Activated T-helper 2 cell treated with anti-CD3 and anti-CD28 coated beads, Interferon-gamma antibody, Interleukin-2, Interleukin-4, amounts not matched to agents 10 μg/mL and 5 μg/mL and 100 μg/mL, durations not matched to agents 14 hours and 24 hours and 36 hours (primary cell): Measurements from ENCODE around the gene PIK3AP1. TPM values are rescaled to one million over a fixed set of nuclear protein-coding genes. Genes with fewer than 3 reads are reported as not detected.
"Not testable (repeated sequence)": the region's sequence is repeated elsewhere in the genome, so short reads cannot be mapped to it uniquely, and the experiment has no call there.

ENCODE experiments used
- DNase-seq: peaks from one replicate; pipeline ENCODE4 v3.0.0; 2021; ENCODE audit warnings: low spot score
- H3K27ac Mint-ChIP-seq: one replicate; pipeline ENCODE4 v1.8.0; 2021; ENCODE audit warnings: mixed read lengths
- H3K27me3 Mint-ChIP-seq: one replicate; pipeline ENCODE4 v1.8.0; 2021; ENCODE audit warnings: low read depth, mixed read lengths
- H3K36me3 Mint-ChIP-seq: one replicate; pipeline ENCODE4 v1.8.0; 2021; ENCODE audit warnings: low read depth, mixed read lengths
- H3K4me1 Mint-ChIP-seq: one replicate; pipeline ENCODE4 v1.8.0; 2021; ENCODE audit warnings: low read depth, mixed read lengths
- H3K4me3 Mint-ChIP-seq: one replicate; pipeline ENCODE4 v1.8.0; 2021; ENCODE audit warnings: low read depth, mild to moderate bottlenecking, moderate library complexity, mixed read lengths
- H3K9me3 Mint-ChIP-seq: one replicate; pipeline ENCODE4 v1.8.0; 2021; ENCODE audit warnings: mixed read lengths
- intact Hi-C: fragments of 100-400 bp; cut with micrococcal nuclease; formaldehyde crosslinking; loops from one replicate; pipeline ENCODE4 v1.15.1; 2023
- total RNA-seq: library from RNA; stranded (reverse); gene quantifications from 2 replicates; pipeline ENCODE4 v1.2.3, GENCODE V29; 2022

The PIK3AP1 gene
- 12.4 and 14.0 TPM in 2 replicates for total RNA-seq

GRCh38 chr10:96720422-96721206 lies at the start of gene PIK3AP1:
TSS of gene PIK3AP1 (minus strand) at chr10:96720514. CDS start at chr10:96720394, 120 bp downstream.
- peak; percentile 28 for DNase-seq
- intact Hi-C loops: loop anchor here (1.0 kb wide), 1 partner anchor 77 kb away; no protein-coding TSS in a partner anchor
- Mint-ChIP-seq H3K4me3 (peak within 1 kb of the TSS; percentile 91), H3K27ac (peak within 1 kb of the TSS; percentile 74), H3K27me3 (peaks cover 25% of the 10 kb centered on the region), H3K9me3 (no peaks in the 10 kb centered on the region), H3K4me1 (peaks cover 30% of the 10 kb centered on the region), H3K36me3 (peaks cover 3% of the 10 kb centered on the region)

GRCh38 chr10:96768136-96768535 lies 47.8 kb upstream of the PIK3AP1 start:
- no peak for DNase-seq
- H3K4me1 Mint-ChIP-seq: no peaks in the 10 kb centered on the region
- H3K36me3 Mint-ChIP-seq: no peaks in the 10 kb centered on the region
- no peak overlapping the region for H3K4me3 Mint-ChIP-seq
- H3K27me3 Mint-ChIP-seq: peaks cover 6% of the 10 kb centered on the region
- intact Hi-C loops: loop anchor here (5.0 kb wide), 1 partner anchor 126 kb away; no protein-coding TSS in a partner anchor
- H3K9me3 Mint-ChIP-seq: peaks cover 11% of the 10 kb centered on the region
- no peak overlapping the region for H3K27ac Mint-ChIP-seq

- intact Hi-C loops: loop anchor here (5.0 kb wide), 1 partner anchor 125 kb away; no protein-coding TSS in a partner anchor
- Mint-ChIP-seq H3K36me3 (no peaks in the 10 kb centered on the region), H3K27ac (no peak overlapping the region), H3K27me3 (peaks cover 6% of the 10 kb centered on the region), H3K4me1 (no peaks in the 10 kb centered on the region), H3K9me3 (peaks cover 10% of the 10 kb centered on the region), H3K4me3 (no peak overlapping the region)
- DNase-seq: no peak
Observed at GRCh38 chr10:96767611-96768010, 47.3 kb upstream of the PIK3AP1 start.

DNA sequence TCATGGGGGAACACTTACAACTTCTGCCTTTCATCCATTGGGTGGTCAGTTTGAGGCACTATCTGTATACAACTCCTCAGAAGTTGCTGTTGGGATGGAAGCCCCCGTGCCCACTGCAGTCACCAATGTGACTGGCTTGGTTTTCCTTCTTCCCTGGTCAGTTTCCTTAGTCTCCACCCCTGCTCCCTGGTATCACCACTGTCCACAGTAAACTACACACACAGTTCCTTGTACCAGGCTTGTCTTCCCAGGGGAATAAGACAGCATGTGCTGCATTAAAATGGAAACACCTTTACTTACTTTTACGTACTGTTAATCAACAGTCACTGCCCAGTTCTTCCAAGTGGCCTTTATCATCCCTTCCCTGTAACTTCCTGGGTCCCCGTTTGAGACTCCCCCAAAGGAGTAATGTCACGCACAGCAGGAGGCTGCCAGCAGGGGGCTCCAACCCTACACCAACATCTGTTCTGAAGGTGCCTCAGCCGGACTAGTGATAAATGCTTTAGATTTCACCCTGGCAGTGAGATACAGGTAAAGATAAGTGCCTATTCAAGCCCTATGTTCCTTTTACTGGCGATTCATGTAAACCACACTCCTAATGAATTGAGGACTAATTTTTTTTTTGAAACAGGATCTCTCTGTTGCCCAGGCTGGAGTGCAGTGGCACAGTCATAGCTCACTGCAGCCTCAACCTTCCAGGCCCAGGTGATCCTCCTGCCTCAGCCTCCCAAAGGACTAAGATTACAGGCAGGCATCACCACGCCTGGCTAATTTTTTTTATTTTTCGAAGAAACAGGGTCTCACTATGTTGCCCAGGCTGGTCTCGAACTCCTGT lies 45.3 kb upstream of the PIK3AP1 start:
- H3K27ac Mint-ChIP-seq: no peak overlapping the region
- peaks cover 13% of the 10 kb centered on the region for H3K27me3 Mint-ChIP-seq
- no peak overlapping the region for H3K4me3 Mint-ChIP-seq
- peak; percentile 53 for DNase-seq
- H3K36me3 Mint-ChIP-seq: no peaks in the 10 kb centered on the region
- no peaks in the 10 kb centered on the region for H3K9me3 Mint-ChIP-seq
- intact Hi-C loops: loop anchor here (1.0 to 5.0 kb wide), 2 partner anchors 65 to 123 kb away; no protein-coding TSS in a partner anchor
- H3K4me1 Mint-ChIP-seq: no peaks in the 10 kb centered on the region

GRCh38 chr10:96764425-96765060 lies 44.2 kb upstream of the PIK3AP1 start:
- intact Hi-C loops: loop anchor here (1.0 to 5.0 kb wide), 2 partner anchors 66 to 122 kb away; no protein-coding TSS in a partner anchor
- H3K9me3 Mint-ChIP-seq: no peaks in the 10 kb centered on the region
- H3K36me3 Mint-ChIP-seq: no peaks in the 10 kb centered on the region
- H3K27me3 Mint-ChIP-seq: peaks cover 16% of the 10 kb centered on the region
- H3K4me3 Mint-ChIP-seq: no peak overlapping the region
- no peaks in the 10 kb centered on the region for H3K4me1 Mint-ChIP-seq
- H3K27ac Mint-ChIP-seq: no peak overlapping the region
- DNase-seq: no peak

- Mint-ChIP-seq H3K27ac (no peak overlapping the region), H3K4me1 (peaks cover 4% of the 10 kb centered on the region), H3K36me3 (no peaks in the 10 kb centered on the region), H3K27me3 (peaks cover 28% of the 10 kb centered on the region), H3K9me3 (no peaks in the 10 kb centered on the region), H3K4me3 (no peak overlapping the region)
- intact Hi-C loops: no loop called here
- DNase-seq: no peak
Observed at GRCh38 chr10:96758423-96758822, 38.1 kb upstream of the PIK3AP1 start.

DNA sequence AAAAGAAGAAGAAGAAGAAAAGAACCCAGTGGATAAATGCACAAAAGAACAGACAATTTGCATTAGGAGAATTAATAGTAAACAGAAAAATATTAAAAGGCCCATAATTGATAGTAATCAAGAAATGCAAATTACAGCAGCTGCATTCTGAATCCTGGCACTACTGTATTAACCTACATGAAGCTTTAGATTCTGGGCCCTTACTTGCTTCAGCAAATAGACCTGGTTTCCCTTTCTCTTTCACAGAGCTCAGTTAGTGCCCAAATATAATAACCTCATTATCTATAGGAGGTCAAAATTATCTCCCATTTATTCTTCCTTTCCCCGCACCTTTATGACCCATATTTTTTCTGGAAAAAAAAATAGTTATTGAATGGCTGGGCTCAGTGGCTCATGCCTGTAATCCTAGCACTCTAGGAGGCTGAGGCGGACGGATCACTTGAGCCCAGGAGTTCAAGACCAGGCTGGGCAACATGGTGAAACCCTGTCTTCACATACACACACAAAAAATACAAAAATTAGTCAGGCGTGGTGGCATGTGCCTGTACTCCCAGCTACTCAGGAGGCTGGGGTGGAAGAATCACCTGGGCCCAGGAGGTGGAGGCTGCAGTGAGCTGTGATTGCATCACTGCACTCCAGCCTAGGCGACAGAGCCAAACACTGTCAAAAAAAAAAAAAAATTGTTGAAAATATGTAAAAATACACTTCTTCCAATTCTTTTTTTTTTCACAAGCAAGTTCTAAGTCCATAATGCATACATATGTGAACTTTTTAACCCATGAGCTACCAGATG lies 36.0 kb upstream of the PIK3AP1 start:
- H3K36me3 Mint-ChIP-seq: no peaks in the 10 kb centered on the region
- no peak overlapping the region for H3K4me3 Mint-ChIP-seq
- no peak overlapping the region for H3K27ac Mint-ChIP-seq
- peaks cover 30% of the 10 kb centered on the region for H3K27me3 Mint-ChIP-seq
- DNase-seq: no peak
- no peaks in the 10 kb centered on the region for H3K9me3 Mint-ChIP-seq
- H3K4me1 Mint-ChIP-seq: peaks cover 4% of the 10 kb centered on the region
- intact Hi-C loops: no loop called here

DNA sequence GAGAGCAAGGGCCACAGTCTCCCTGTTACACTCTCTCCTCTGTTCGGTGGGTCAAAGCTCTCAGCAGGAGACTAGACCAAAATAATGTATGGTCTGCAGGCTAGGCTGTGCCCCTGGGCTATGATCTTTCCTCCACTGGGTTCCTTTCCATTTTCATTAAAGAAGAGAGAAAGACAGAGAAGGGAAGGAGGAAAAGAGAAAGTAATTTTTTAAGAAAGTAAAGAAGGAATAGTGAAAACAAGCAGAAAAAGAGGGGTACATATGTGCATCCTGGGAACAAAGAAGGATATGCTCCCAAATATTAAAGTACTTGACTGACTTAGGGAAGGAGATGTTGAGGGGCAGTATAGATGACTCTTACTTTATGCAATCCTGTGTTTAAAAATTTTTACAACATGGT lies 33.6 kb upstream of the PIK3AP1 start:
- no peak for DNase-seq
- intact Hi-C loops: no loop called here
- no peaks in the 10 kb centered on the region for H3K36me3 Mint-ChIP-seq
- peaks cover 20% of the 10 kb centered on the region for H3K27me3 Mint-ChIP-seq
- H3K4me3 Mint-ChIP-seq: no peak overlapping the region
- H3K27ac Mint-ChIP-seq: no peak overlapping the region
- no peaks in the 10 kb centered on the region for H3K9me3 Mint-ChIP-seq
- H3K4me1 Mint-ChIP-seq: peaks cover 4% of the 10 kb centered on the region

GRCh38 chr10:96752375-96752774 lies 32.1 kb upstream of the PIK3AP1 start:
- H3K27ac Mint-ChIP-seq: no peak overlapping the region
- no peaks in the 10 kb centered on the region for H3K36me3 Mint-ChIP-seq
- no peaks in the 10 kb centered on the region for H3K9me3 Mint-ChIP-seq
- no peak overlapping the region for H3K4me3 Mint-ChIP-seq
- intact Hi-C loops: no loop called here
- peaks cover 17% of the 10 kb centered on the region for H3K27me3 Mint-ChIP-seq
- H3K4me1 Mint-ChIP-seq: peaks cover 15% of the 10 kb centered on the region
- DNase-seq: no peak

- intact Hi-C loops, H3K9me3 Mint-ChIP-seq: not testable (repeated sequence)
Observed at GRCh38 chr10:96750316-96750715, 30.0 kb upstream of the PIK3AP1 start.

DNA sequence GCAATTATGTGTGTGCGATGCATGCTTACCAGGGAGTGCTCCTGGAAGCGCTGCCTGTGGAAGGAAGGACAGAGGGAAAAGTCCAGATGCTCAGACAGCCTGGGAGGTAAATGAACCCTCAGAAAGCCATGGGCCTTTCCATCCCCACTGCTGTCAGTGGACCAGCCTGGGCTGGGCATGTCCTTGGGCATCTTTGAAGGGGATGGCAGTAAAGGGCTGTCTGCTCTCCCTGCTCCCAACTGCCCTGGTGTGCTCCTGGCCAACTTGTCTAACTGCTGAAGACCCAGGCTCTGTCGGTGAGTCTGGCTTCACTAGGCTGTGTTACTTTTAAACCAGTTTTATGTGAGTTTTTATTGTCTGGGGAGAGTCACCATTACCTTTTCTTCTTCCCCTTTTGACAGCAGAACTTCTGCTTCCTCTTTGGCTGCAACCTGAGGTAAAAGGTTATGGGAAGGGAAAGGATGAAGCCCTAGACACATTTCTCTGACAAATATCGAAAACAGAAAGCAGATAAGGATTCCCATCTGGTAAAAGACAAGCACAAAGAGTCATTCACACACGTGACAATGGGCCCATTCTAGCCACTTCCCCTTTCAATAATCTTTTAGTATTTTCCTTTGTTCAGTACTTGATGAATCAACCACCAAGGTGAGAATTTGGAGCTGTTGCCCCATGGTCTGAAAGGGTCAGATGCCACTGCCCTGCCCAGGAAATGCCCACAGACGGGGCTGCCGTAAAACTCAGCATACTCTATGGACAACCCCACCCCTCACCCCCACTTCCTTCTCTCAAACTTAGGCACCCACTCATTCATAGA lies 27.6 kb upstream of the PIK3AP1 start:
- H3K27me3 Mint-ChIP-seq: peaks cover 19% of the 10 kb centered on the region
- peak; percentile 20 for DNase-seq
- H3K4me1 Mint-ChIP-seq: peaks cover 18% of the 10 kb centered on the region
- no peaks in the 10 kb centered on the region for H3K9me3 Mint-ChIP-seq
- peak overlapping the region; percentile 26 for H3K4me3 Mint-ChIP-seq
- intact Hi-C loops: loop anchor here (1.0 to 2.0 kb wide), 6 partner anchors 53 to 470 kb away; partner anchors contain the start of gene LCOR
- H3K27ac Mint-ChIP-seq: peak overlapping the region; percentile 51
- no peaks in the 10 kb centered on the region for H3K36me3 Mint-ChIP-seq

More at GRCh38 chr10:96750316-96750715, 30.0 kb upstream of the PIK3AP1 start:
- not testable (repeated sequence) for DNase-seq, H3K27ac Mint-ChIP-seq, H3K4me3 Mint-ChIP-seq, H3K36me3 Mint-ChIP-seq
- H3K27me3 Mint-ChIP-seq: peaks cover 27% of the 10 kb centered on the region
- peaks cover 18% of the 10 kb centered on the region for H3K4me1 Mint-ChIP-seq
